ENCODE measurements around the gene CYP19A1.
"Not testable (repeated sequence)": the region's sequence is repeated elsewhere in the genome, so short reads cannot be mapped to it uniquely, and the experiment has no call there.

The CYP19A1 gene

GRCh38 chr15:51298620-51299019 is 39.8 kb downstream of the CYP19A1 start:
- no peak for DNase-seq (ENCODE audit: low read depth)

- no peak for DNase-seq (ENCODE audit: low read depth)
These were observed 47.7 kb downstream of the CYP19A1 start for GRCh38 chr15:51290720-51291119.

DNA sequence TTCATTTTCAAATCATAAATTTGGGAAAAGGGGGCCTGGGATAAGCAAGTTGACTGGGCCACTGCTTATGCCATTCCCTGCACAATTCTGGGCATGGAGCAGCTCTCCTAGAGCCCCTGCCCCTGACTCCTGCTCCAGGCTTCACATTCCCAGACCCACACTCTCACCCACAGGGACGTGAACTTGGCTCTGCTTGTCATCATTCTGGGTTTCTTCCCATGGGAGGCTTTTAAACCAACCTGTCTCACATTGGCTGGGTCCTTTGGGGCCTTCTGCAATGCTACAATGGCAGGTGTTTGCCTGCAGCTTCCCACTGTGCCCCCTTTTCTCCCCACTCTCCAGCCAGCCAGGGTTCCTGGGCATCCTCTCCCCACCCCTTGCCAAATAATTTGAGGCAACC is 49.1 kb downstream of the CYP19A1 start:
- no peak for DNase-seq (ENCODE audit: low read depth)

- DNase-seq (ENCODE audit: low read depth) = no peak
These were observed 50.0 kb downstream of the CYP19A1 start for GRCh38 chr15:51288143-51289065.

GRCh38 chr15:51286816-51287215 is 51.6 kb downstream of the CYP19A1 start:
- DNase-seq (ENCODE audit: low read depth) = no peak

DNA sequence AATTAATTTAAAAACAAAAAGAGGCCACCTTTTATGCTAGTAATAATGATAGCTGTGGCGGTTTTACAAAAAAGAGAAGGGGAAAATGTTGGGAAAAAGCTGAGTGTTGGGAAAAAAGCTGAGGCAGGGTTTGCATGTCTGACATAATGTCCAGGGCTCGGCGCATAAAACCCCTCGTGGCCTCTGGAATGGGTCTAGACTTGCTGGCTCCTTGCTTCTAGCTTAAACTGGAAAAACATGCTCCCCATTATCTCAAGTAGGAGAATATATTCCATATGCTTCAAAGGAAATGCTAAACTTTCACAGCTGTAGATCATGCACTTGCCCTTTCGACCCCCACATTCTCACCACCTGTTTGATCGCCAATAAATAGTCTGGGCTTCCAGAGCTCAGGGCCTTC is 53.0 kb downstream of the CYP19A1 start:
- no peak for DNase-seq (ENCODE audit: low read depth)

- DNase-seq (ENCODE audit: low read depth) = no peak
These were observed 53.5 kb downstream of the CYP19A1 start for GRCh38 chr15:51284871-51285270.

- no peak for DNase-seq (ENCODE audit: low read depth)
These were observed 55.4 kb downstream of the CYP19A1 start for GRCh38 chr15:51283026-51283425.

DNA sequence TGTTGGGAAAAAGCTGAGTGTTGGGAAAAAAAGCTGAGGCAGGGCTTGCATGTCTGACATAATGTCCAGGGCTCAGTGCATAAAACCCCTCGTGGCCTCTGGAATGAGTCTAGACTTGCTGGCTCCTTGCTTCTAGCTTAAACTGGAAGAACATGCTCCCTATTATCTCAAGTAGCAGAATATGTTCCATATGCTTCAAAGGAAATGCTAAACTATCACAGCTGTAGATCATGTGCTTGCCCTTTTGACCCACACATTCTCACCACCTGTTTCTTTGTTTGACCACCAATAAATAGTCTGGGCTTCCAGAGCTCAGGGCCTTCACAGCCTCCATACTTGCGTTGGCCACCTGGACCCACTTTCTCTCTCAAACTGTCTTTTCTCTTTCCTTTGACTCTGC is 56.2 kb downstream of the CYP19A1 start:
- DNase-seq (ENCODE audit: low read depth) = not testable (repeated sequence)

DNA sequence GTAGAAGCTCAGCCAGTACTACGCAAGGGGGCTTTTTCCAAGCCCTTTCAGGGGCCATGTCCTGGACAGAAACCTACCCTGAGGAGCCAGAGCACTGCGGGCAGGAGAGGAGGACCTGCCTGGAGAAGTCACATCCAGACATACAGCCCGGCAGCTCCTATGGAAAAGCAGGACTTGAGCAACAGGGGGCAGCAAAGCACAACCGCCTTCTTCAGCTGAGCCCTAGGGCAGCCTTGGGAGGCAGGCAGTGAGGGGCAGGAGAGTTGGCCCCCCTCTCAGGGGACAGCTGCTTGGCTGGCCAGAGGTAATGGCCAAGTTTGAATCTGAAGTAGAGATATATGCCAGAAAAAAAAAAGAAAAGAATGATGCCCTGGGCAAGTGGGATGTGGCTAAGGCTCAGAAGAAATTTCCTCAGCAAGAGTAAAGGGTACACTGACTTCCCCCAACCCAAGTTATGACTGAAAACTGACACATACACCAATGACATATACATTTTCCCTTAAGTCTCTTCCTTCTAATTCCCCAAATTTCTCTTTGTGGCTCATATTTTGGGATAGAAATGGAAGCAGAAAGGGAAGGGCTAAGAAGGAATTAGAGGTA is 56.9 kb downstream of the CYP19A1 start:
- no peak for DNase-seq (ENCODE audit: low read depth)

GRCh38 chr15:51280838-51281237 is 57.6 kb downstream of the CYP19A1 start:
- no peak for DNase-seq (ENCODE audit: low read depth)

GRCh38 chr15:51279391-51279790 is 59.0 kb downstream of the CYP19A1 start:
- no peak for DNase-seq (ENCODE audit: low read depth)

DNA sequence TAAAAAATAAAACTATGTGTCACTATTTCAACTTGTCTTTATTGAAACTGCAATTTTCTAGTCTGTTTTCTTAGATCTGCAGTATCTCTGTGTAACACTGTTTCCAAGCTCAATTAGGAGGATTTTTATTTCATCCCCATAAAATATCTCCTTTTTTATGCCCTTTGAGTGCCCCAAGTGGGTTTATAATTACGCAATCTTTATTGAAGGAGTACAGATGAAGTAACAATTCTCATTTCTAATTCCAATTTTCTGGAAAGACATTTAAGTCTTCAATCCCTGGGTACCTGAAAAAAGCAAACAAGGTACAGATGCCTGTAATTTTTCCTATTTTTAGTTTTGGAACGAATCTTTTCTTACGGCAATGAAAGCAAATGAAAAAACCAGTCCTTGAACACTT is 61.3 kb downstream of the CYP19A1 start:
- no peak for DNase-seq (ENCODE audit: low read depth)

- no peak for DNase-seq (ENCODE audit: low read depth)
These were observed 63.4 kb downstream of the CYP19A1 start for GRCh38 chr15:51274956-51275355.

- DNase-seq (ENCODE audit: low read depth) = no peak
These were observed 67.7 kb downstream of the CYP19A1 start for GRCh38 chr15:51270706-51271105.

- DNase-seq (ENCODE audit: low read depth) = no peak
These were observed 68.9 kb downstream of the CYP19A1 start for GRCh38 chr15:51269496-51269895.

DNA sequence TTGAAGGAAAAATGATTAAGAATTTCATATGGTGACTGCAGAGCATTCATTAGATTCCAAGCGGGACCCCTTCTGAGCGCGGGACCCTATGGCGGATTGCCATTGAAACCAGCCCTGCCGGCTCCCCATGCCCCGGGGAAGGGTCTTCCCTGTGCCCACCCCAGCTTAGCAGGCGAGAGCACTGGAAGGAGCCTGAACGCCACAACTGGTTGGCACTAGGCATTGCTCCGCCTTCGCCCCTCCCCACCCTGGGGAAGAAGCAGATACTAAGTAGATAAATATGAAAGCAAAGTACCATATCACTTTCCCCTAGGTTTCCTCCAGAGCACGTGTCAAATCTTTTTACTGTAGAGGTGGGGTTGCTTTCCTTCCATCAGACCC is 70.7 kb downstream of the CYP19A1 start:
- no peak for DNase-seq (ENCODE audit: low read depth)

- DNase-seq (ENCODE audit: low read depth) = no peak
These were observed 71.2 kb downstream of the CYP19A1 start for GRCh38 chr15:51267051-51267702.

GRCh38 chr15:51266656-51267050 is 71.7 kb downstream of the CYP19A1 start:
- no peak for DNase-seq (ENCODE audit: low read depth)

DNA sequence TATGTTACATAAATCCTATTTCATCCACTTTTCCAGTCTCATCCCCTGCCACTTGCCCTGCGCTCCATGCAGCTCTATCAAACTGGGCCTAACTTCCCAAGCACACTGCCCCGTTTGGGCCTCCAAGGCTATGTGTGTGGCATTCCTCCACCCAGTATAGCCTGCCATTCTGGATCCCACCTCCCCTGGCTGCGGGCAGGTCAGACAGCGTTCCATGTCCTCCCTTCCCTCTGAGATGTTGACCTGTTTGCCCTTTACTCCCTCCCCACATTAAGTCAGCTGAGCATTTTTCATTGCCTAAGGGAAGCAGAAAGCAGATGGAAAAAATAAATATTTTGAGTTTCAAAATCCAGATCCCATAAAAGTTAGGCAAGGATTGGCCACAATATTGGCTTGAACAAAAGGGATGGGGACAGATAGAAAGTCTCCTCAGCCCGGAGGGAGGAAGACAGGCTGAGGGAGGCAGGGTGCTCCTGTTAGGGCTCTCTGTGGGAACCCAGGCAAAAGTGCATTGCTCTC is 73.3 kb downstream of the CYP19A1 start:
- DNase-seq (ENCODE audit: low read depth) = no peak

- no peak for DNase-seq (ENCODE audit: low read depth)
These were observed 74.7 kb downstream of the CYP19A1 start for GRCh38 chr15:51263726-51264125.

DNA sequence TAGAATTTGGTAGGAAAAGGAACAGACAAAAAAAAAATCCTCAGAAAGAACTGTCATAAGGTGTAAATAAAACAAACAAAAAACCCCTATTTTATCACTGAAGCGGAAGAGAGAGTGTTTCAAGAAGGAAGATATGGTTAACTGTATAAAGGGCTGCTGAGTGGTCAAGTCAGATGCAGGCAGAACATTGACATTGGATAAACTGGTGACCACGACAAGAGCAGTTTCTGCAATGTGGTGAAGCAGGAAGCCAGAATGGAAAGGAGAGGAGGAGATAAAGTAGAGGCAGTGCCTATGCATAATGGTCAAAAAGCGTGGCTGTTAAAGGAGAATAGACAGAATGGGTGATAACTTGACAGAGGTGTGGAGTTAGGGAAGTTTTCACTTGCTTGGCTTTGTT is 75.3 kb downstream of the CYP19A1 start:
- no peak for DNase-seq (ENCODE audit: low read depth)

DNA sequence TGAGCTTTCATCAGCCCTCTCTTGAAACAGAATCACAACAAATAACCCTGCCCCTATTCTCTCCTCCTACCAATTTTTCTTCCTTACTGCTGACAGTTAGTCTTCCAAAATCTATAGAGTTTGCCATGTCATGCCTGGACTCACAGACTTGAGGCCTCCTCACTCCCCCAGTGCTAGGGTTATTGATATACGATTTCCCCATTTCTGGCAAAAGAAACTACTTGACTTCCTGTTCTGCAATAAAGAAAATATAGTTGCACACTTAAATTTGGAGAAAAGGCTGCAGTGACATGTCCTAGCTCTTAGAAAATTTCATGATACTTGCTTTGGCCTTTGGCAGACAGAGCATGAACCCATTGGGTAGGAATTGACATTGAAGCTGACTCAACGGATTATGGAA is 75.9 kb downstream of the CYP19A1 start:
- no peak for DNase-seq (ENCODE audit: low read depth)

Measured in HS-5 (cell line).